Neural crest cell (in vitro differentiated cells): ENCODE results near the gene COG7. TPM values are rescaled to one million over a fixed set of nuclear protein-coding genes. Genes with fewer than 3 reads are reported as not detected.

Experiments used
- DNase-seq: peaks from one replicate; pipeline ENCODE4 v3.0.0; 2021; ENCODE audit warnings: low read depth, mixed read lengths, low spot score
- H3K27ac Mint-ChIP-seq: one replicate; pipeline ENCODE4 v1.8.0; 2021; ENCODE audit warnings: mild to moderate bottlenecking, mixed read lengths; ENCODE audit not compliant: unreplicated experiment
- H3K27me3 Mint-ChIP-seq: 2 replicates; pipeline ENCODE4 v1.8.0; 2021; ENCODE audit warnings: low read depth, mild to moderate bottlenecking, mixed read lengths
- H3K36me3 Mint-ChIP-seq: 2 replicates; pipeline ENCODE4 v1.8.0; 2021; ENCODE audit warnings: low read depth, mild to moderate bottlenecking, mixed read lengths
- H3K4me1 Mint-ChIP-seq: 2 replicates; pipeline ENCODE4 v1.8.0; 2021; ENCODE audit warnings: mixed read lengths
- H3K4me3 Mint-ChIP-seq: one replicate; pipeline ENCODE4 v1.8.0; 2021; ENCODE audit warnings: mild to moderate bottlenecking, mixed read lengths
- H3K9me3 Mint-ChIP-seq: 2 replicates; pipeline ENCODE4 v1.8.0; 2021; ENCODE audit warnings: mixed read lengths
- CTCF ChIP-seq: fragments of 200-600 bp; sonication (generic); conservative IDR thresholded peaks from 2 replicates; pipeline ENCODE4 v1.5.0; 2021; ENCODE audit warnings: antibody characterized with exemption, mild to moderate bottlenecking
- total RNA-seq: library from RNA; stranded (reverse); gene quantifications from 2 replicates; pipeline ENCODE4 v1.2.1, GENCODE V29; 2021

COG7 gene
- total RNA-seq, 1 donor from 2014 or later = 18.9 TPM

- H3K27me3 Mint-ChIP-seq = peaks cover under 1% of the 10 kb centered on the region
- H3K4me1 Mint-ChIP-seq = no peaks in the 10 kb centered on the region
- H3K36me3 Mint-ChIP-seq = no peaks in the 10 kb centered on the region
- H3K27ac Mint-ChIP-seq = no peak overlapping the region
- TF ChIP-seq CTCF = no peak
- H3K4me3 Mint-ChIP-seq = no peak overlapping the region
- no peak for DNase-seq
- no peaks in the 10 kb centered on the region for H3K9me3 Mint-ChIP-seq
Observed at GRCh38 chr16:23375643-23376042, 77.3 kb downstream of the COG7 start.

GRCh38 chr16:23374721-23375510 is 78.1 kb downstream of the COG7 start:
- Mint-ChIP-seq H3K27ac (no peak overlapping the region), H3K4me3 (no peak overlapping the region), H3K9me3 (no peaks in the 10 kb centered on the region), H3K4me1 (no peaks in the 10 kb centered on the region), H3K36me3 (no peaks in the 10 kb centered on the region), H3K27me3 (peaks cover 5% of the 10 kb centered on the region)
- no peak for DNase-seq
- TF ChIP-seq CTCF = no peak

- no peak overlapping the region for H3K4me3 Mint-ChIP-seq
- no peaks in the 10 kb centered on the region for H3K9me3 Mint-ChIP-seq
- H3K36me3 Mint-ChIP-seq = no peaks in the 10 kb centered on the region
- H3K27me3 Mint-ChIP-seq = peaks cover 5% of the 10 kb centered on the region
- no peak for TF ChIP-seq CTCF
- H3K27ac Mint-ChIP-seq = no peak overlapping the region
- no peak for DNase-seq
- no peaks in the 10 kb centered on the region for H3K4me1 Mint-ChIP-seq
Observed at GRCh38 chr16:23373436-23374219, 79.4 kb downstream of the COG7 start.

- no peak for DNase-seq
- Mint-ChIP-seq H3K27me3 (peaks cover 7% of the 10 kb centered on the region), H3K4me3 (no peak overlapping the region), H3K4me1 (no peaks in the 10 kb centered on the region), H3K36me3 (no peaks in the 10 kb centered on the region), H3K27ac (no peak overlapping the region), H3K9me3 (no peaks in the 10 kb centered on the region)
- no peak for TF ChIP-seq CTCF
Observed at GRCh38 chr16:23371368-23371767, 81.6 kb downstream of the COG7 start.

GRCh38 chr16:23369416-23369815 is 83.6 kb downstream of the COG7 start:
- DNase-seq = no peak
- no peak for TF ChIP-seq CTCF
- Mint-ChIP-seq H3K4me3 (no peak overlapping the region), H3K36me3 (no peaks in the 10 kb centered on the region), H3K27ac (no peak overlapping the region), H3K4me1 (no peaks in the 10 kb centered on the region), H3K9me3 (no peaks in the 10 kb centered on the region), H3K27me3 (peaks cover 7% of the 10 kb centered on the region)
